CD4-positive, alpha-beta memory T cell (primary cell): ENCODE results near the gene JAM3. TPM values are rescaled to one million over a fixed set of nuclear protein-coding genes. Genes with fewer than 3 reads are reported as not detected.

Experiments used
- CTCF ChIA-PET: fragments of 350-600 bp; sonication (Branson Sonifier 250); formaldehyde crosslinking; loops from one replicate; lab custom pipeline; 2021; ENCODE audit warnings: inconsistent platforms; ENCODE audit not compliant: partially characterized antibody; lab: Charles Lee
- POLR2A ChIA-PET: fragments of 350-600 bp; sonication (Branson Sonifier 250); formaldehyde crosslinking; loops from one replicate; lab custom pipeline; 2021; ENCODE audit not compliant: partially characterized antibody; lab: Charles Lee
- DNase-seq, 5 donors: peaks; one replicate each; pipeline versions ENCODE4 v3.0.0 to v3.0.0-alpha.2; 2020 to 2022; ENCODE audit warnings: mixed read lengths in 1 of 5
- H3K27ac ChIP-seq: one replicate; pipeline ENCODE4 v1.7.0; 2013; ENCODE audit warnings: low read depth, low read length
- H3K27me3 ChIP-seq: 2 replicates; pipeline ENCODE4 v1.7.0; 2013; ENCODE audit warnings: mild to moderate bottlenecking, low read length, moderate library complexity; ENCODE audit not compliant: insufficient read depth
- H3K36me3 ChIP-seq: 2 replicates; pipeline ENCODE4 v1.7.0; 2013; ENCODE audit warnings: mild to moderate bottlenecking, low read length, moderate library complexity; ENCODE audit not compliant: insufficient read depth
- H3K4me1 ChIP-seq: 2 replicates; pipeline ENCODE4 v1.7.0; 2013; ENCODE audit warnings: mild to moderate bottlenecking, low read length, moderate library complexity; ENCODE audit not compliant: insufficient read depth
- H3K4me3 ChIP-seq, 2 donors: one replicate each; pipeline ENCODE4 v1.7.0; 2013; ENCODE audit warnings: low read length in 2 of 2, mild to moderate bottlenecking in 1 of 2
- H3K9me3 ChIP-seq, 2 donors: one replicate each; pipeline ENCODE4 v1.7.0; 2013; ENCODE audit warnings: low read length in 2 of 2, control low read depth in 1 of 2; ENCODE audit not compliant: control insufficient read depth in 1 of 2
- H3K27ac Mint-ChIP-seq, 7 donors: one replicate each; pipeline ENCODE4 v1.8.0; 2020 to 2021; ENCODE audit warnings: mixed read lengths in 7 of 7, mild to moderate bottlenecking in 6 of 7, inconsistent platforms in 3 of 7, moderate library complexity in 3 of 7
- H3K27me3 Mint-ChIP-seq, 2 donors: one replicate each; pipeline ENCODE4 v1.8.0; 2020 to 2021; ENCODE audit warnings: mixed read lengths in 2 of 2
- H3K36me3 Mint-ChIP-seq, 2 donors: one replicate each; pipeline ENCODE4 v1.8.0; 2020 to 2021; ENCODE audit warnings: mixed read lengths in 2 of 2, inconsistent platforms in 1 of 2, mild to moderate bottlenecking in 1 of 2
- H3K4me1 Mint-ChIP-seq, 4 donors: one replicate each; pipeline ENCODE4 v1.8.0; 2020 to 2021; ENCODE audit warnings: mixed read lengths in 4 of 4, mild to moderate bottlenecking in 1 of 4
- H3K4me3 Mint-ChIP-seq, 8 donors: one replicate each; pipeline ENCODE4 v1.8.0; 2020 to 2021; ENCODE audit warnings: mixed read lengths in 8 of 8, mild to moderate bottlenecking in 7 of 8, moderate library complexity in 6 of 8, inconsistent platforms in 3 of 8
- H3K9me3 Mint-ChIP-seq, 8 donors: one replicate each; pipeline ENCODE4 v1.8.0; 2020 to 2021; ENCODE audit warnings: mixed read lengths in 8 of 8, mild to moderate bottlenecking in 5 of 8, inconsistent platforms in 3 of 8, moderate library complexity in 1 of 8
- intact Hi-C: fragments of 100-400 bp; cut with micrococcal nuclease; formaldehyde crosslinking; loops from one replicate; pipeline ENCODE4 v1.15.1; 2023
- polyA plus RNA-seq, 2 donors: library from polyadenylated mRNA; unstranded; fragments of 300-500 nt; fragmentation: Illumina TruSeq; gene quantifications; one replicate each; pipeline ENCODE4 v1.2.3, GENCODE V29; 2021
- total RNA-seq, 2 experiments: library from RNA; stranded (reverse); gene quantifications; one replicate each; pipeline ENCODE4 v1.2.3, GENCODE V29; 2021

Gene JAM3
- total and polyA plus RNA-seq, 4 experiments from 2014 or later, result 6.5 to 8.3 (median 6.7) TPM

GRCh38 chr11:134196756-134197155 lies 127.9 kb downstream of the JAM3 start:
- intact Hi-C loops, result no loop called here
- H3K36me3 Mint-ChIP-seq, result peaks cover 52 to 70% of the 10 kb centered on the region in 2 donors
- H3K4me1 Mint-ChIP-seq, result peaks cover 6 to 10% (median 8%) of the 10 kb centered on the region in 4 donors
- Histone ChIP-seq H3K27ac (no peak overlapping the region), H3K9me3 (no peaks in the 10 kb centered on the region), H3K4me1 (peaks cover 3% of the 10 kb centered on the region), H3K36me3 (peaks cover 16% of the 10 kb centered on the region), H3K27me3 (no peaks in the 10 kb centered on the region), H3K4me3 (no peak overlapping the region)
- peak overlapping the region in 7 of 8 donors; percentile 40 to 82 (median 49) for H3K4me3 Mint-ChIP-seq
- ChIA-PET POLR2A (interaction anchor here (1.2 to 1.7 kb wide), 3 partner anchors 28 to 57 kb away, joined by 3 to 8 read pairs (median 4); partner anchors contain the start of genes ACAD8, NCAPD3, THYN1 and VPS26B), CTCF (interaction anchor here (1.4 to 2.7 kb wide), 2 partner anchors 11 to 15 kb away, joined by 5 to 10 read pairs; no protein-coding TSS in a partner anchor)
- no peaks in the 10 kb centered on the region for H3K9me3 Mint-ChIP-seq
- no peaks in the 10 kb centered on the region for H3K27me3 Mint-ChIP-seq
- DNase-seq, result peak in 4 of 5 donors; percentile 9 to 31 (median 21)
- H3K27ac Mint-ChIP-seq, result peak overlapping the region in 6 of 7 donors; percentile 76 to 96 (median 84)

GRCh38 chr11:134199531-134199930 lies 130.7 kb downstream of the JAM3 start:
- Histone ChIP-seq H3K4me3 (no peak overlapping the region), H3K36me3 (peaks cover 11% of the 10 kb centered on the region), H3K9me3 (no peaks in the 10 kb centered on the region), H3K27ac (no peak overlapping the region), H3K4me1 (peaks cover 3% of the 10 kb centered on the region), H3K27me3 (no peaks in the 10 kb centered on the region)
- Mint-ChIP-seq H3K36me3 (peaks cover 61 to 70% of the 10 kb centered on the region in 2 donors), H3K4me3 (no peak overlapping the region), H3K27me3 (no peaks in the 10 kb centered on the region), H3K4me1 (peaks cover 6 to 10% (median 8%) of the 10 kb centered on the region in 4 donors), H3K9me3 (no peaks in the 10 kb centered on the region), H3K27ac (no peak overlapping the region)
- intact Hi-C loops, result no loop called here
- POLR2A ChIA-PET, result no interaction called here
- CTCF ChIA-PET, result interaction anchor here (1.2 kb wide), 1 partner anchor 149 kb away, joined by 3 read pairs; no protein-coding TSS in a partner anchor
- no peak for DNase-seq

GRCh38 chr11:134200688-134201087 lies 131.8 kb downstream of the JAM3 start:
- POLR2A ChIA-PET, result no interaction called here
- intact Hi-C loops, result no loop called here
- H3K27me3 Mint-ChIP-seq, result no peaks in the 10 kb centered on the region
- no peak overlapping the region for H3K4me3 Mint-ChIP-seq
- Histone ChIP-seq H3K9me3 (no peaks in the 10 kb centered on the region), H3K27ac (no peak overlapping the region), H3K4me3 (no peak overlapping the region), H3K4me1 (peaks cover 3% of the 10 kb centered on the region), H3K36me3 (peaks cover 10% of the 10 kb centered on the region), H3K27me3 (no peaks in the 10 kb centered on the region)
- H3K9me3 Mint-ChIP-seq, result no peaks in the 10 kb centered on the region
- CTCF ChIA-PET, result interaction anchor here (0.7 to 1.2 kb wide), 2 partner anchors 8 to 150 kb away, joined by 3 read pairs; no protein-coding TSS in a partner anchor
- H3K27ac Mint-ChIP-seq, result no peak overlapping the region
- peaks cover 67 to 73% of the 10 kb centered on the region in 2 donors for H3K36me3 Mint-ChIP-seq
- DNase-seq, result no peak
- H3K4me1 Mint-ChIP-seq, result peaks cover 6 to 10% (median 8%) of the 10 kb centered on the region in 4 donors

Other genes with a start within 250 kb of the JAM3 start
- not detected for gene SPATA19, start 223.6 kb upstream of the JAM3 start, total RNA-seq
- gene SPATA19, start 223.6 kb upstream of the JAM3 start, polyA plus RNA-seq, result not detected
- gene IGSF9B, start 112.1 kb upstream of the JAM3 start, total RNA-seq, result 10 to 100 TPM; 36.0 to 38.6 TPM
- gene IGSF9B, start 112.1 kb upstream of the JAM3 start, polyA plus RNA-seq, result 1 to 10 TPM in 1 of 2 donors, under 1 TPM in 1; 0.59 to 2.5 TPM
- 10 to 100 TPM; 39.9 to 41.8 TPM for gene NCAPD3, start 154.9 kb downstream of the JAM3 start, total RNA-seq
- 10 to 100 TPM; 14.3 to 14.6 TPM for gene NCAPD3, start 154.9 kb downstream of the JAM3 start, polyA plus RNA-seq
- gene VPS26B, start 155.6 kb downstream of the JAM3 start, total RNA-seq, result 10 to 100 TPM; 72.2 to 76.6 TPM
- 10 to 100 TPM; 49.6 to 56.7 TPM for gene VPS26B, start 155.6 kb downstream of the JAM3 start, polyA plus RNA-seq
- gene THYN1, start 184.3 kb downstream of the JAM3 start, total RNA-seq, result 10 to 100 TPM; 59.3 to 70.8 TPM
- 100 to 1,000 TPM; 118 to 163 TPM for gene THYN1, start 184.3 kb downstream of the JAM3 start, polyA plus RNA-seq
- gene ACAD8, start 184.5 kb downstream of the JAM3 start, total RNA-seq, result 10 to 100 TPM; 36.9 to 38.6 TPM
- 10 to 100 TPM; 17.8 to 22.2 TPM for gene ACAD8, start 184.5 kb downstream of the JAM3 start, polyA plus RNA-seq
- gene GLB1L3, start 207.3 kb downstream of the JAM3 start, total RNA-seq, result 1 to 10 TPM; 1.2 to 1.5 TPM
- gene GLB1L3, start 207.3 kb downstream of the JAM3 start, polyA plus RNA-seq, result 1 to 10 TPM; 2.8 to 4.9 TPM